IMR-90 (cell line): ENCODE results near the gene MAZ. TPM values are rescaled to one million over a fixed set of nuclear protein-coding genes. Genes with fewer than 3 reads are reported as not detected.

Experiments
- ATAC-seq: fragments of 200-7000 bp; cut with Tn5 transposase; 2 replicates; pipeline ENCODE4 v1.9.1; 2020; ENCODE audit warnings: low read depth, mild to moderate bottlenecking, moderate library complexity
- BruUV-seq: library from RNA; stranded (reverse); fragments of 400-500 nt; replicated peaks from 2 replicates; lab custom pipeline; 2021; lab: Mats Ljungman, UMichigan
- CTCF ChIA-PET: fragments of 300-600 bp; formaldehyde crosslinking; extraction: SDS; loops from one replicate; lab custom pipeline; 2021; ENCODE audit warnings: antibody characterized with exemption; lab: Yijun Ruan, JAX
- POLR2A ChIA-PET: fragments of 300-600 bp; sonication (Branson Sonifier 250); formaldehyde crosslinking; loops from one replicate; lab custom pipeline; 2022; ENCODE audit warnings: antibody characterized with exemption; ENCODE audit not compliant: unreplicated experiment; lab: Charles Lee
- DNase-seq: peaks from one replicate; pipeline ENCODE4 v3.0.0; 2013
- H2AFZ ChIP-seq: replicated peaks from 2 replicates; pipeline ENCODE3; 2013; ENCODE audit warnings: low read length, mild to moderate bottlenecking; ENCODE audit not compliant: poor library complexity
- H2AK5ac ChIP-seq: 2 replicates; pipeline ENCODE4 v1.6.1; 2013; ENCODE audit warnings: low read depth, low read length, inconsistent platforms
- H2AK9ac ChIP-seq: replicated peaks from 2 replicates; pipeline ENCODE3; 2013; ENCODE audit warnings: mild to moderate bottlenecking, low read depth, low read length, moderate library complexity; ENCODE audit not compliant: poor library complexity
- H2BK120ac ChIP-seq: 2 replicates; pipeline ENCODE4 v1.6.1; 2013; ENCODE audit warnings: low read depth, low read length, inconsistent platforms
- H2BK15ac ChIP-seq: 3 replicates; pipeline ENCODE4 v1.6.1; 2013; ENCODE audit warnings: low read depth, low read length, inconsistent platforms
- H2BK20ac ChIP-seq: 2 replicates; pipeline ENCODE4 v1.6.1; 2013; ENCODE audit warnings: low read depth, mild to moderate bottlenecking, inconsistent platforms, low read length, moderate library complexity
- H2BK5ac ChIP-seq: 2 replicates; pipeline ENCODE4 v1.6.1; 2013; ENCODE audit warnings: mild to moderate bottlenecking, low read depth, low read length, inconsistent platforms; ENCODE audit not compliant: poor library complexity, severe bottlenecking
- H3K14ac ChIP-seq: replicated peaks from 2 replicates; pipeline ENCODE4 v1.6.1; 2013; ENCODE audit warnings: low read depth, low read length, inconsistent platforms
- H3K18ac ChIP-seq: 2 replicates; pipeline ENCODE4 v1.6.1; 2013; ENCODE audit warnings: low read depth, low read length, control low read depth
- H3K23ac ChIP-seq: 2 replicates; pipeline ENCODE4 v1.6.1; 2013; ENCODE audit warnings: low read depth, low read length, inconsistent platforms
- H3K27ac ChIP-seq: 2 replicates; pipeline ENCODE4 v1.5.1; 2013; ENCODE audit warnings: mild to moderate bottlenecking, control low read depth, low read length; ENCODE audit not compliant: insufficient read depth
- H3K27me3 ChIP-seq: 2 replicates; pipeline ENCODE4 v1.6.1; 2013; ENCODE audit warnings: low read length; ENCODE audit not compliant: control insufficient read depth, insufficient read depth
- H3K36me3 ChIP-seq: 2 replicates; pipeline ENCODE4 v1.6.1; 2013; ENCODE audit warnings: low read length, mixed read lengths; ENCODE audit not compliant: control insufficient read depth, insufficient read depth
- H3K4ac ChIP-seq: 2 replicates; pipeline ENCODE4 v1.6.1; 2013; ENCODE audit warnings: low read depth, low read length, inconsistent platforms
- H3K4me1 ChIP-seq: 2 replicates; pipeline ENCODE4 v1.6.1; 2013; ENCODE audit warnings: low read length, mixed read lengths; ENCODE audit not compliant: control insufficient read depth, insufficient read depth
- H3K4me2 ChIP-seq: 2 replicates; pipeline ENCODE4 v1.6.1; 2013; ENCODE audit warnings: low read depth, mild to moderate bottlenecking, control low read depth, low read length, moderate library complexity
- H3K4me3 ChIP-seq: 2 replicates; pipeline ENCODE4 v1.5.1; 2013; ENCODE audit warnings: low read depth, mild to moderate bottlenecking, control low read depth, low read length, moderate library complexity; ENCODE audit not compliant: insufficient read depth
- H3K56ac ChIP-seq: 2 replicates; pipeline ENCODE4 v1.6.1; 2013; ENCODE audit warnings: low read length, inconsistent platforms; ENCODE audit not compliant: insufficient read depth; ENCODE audit errors: extremely low read depth
- H3K79me1 ChIP-seq, 2 experiments: 2 replicates each; pipeline ENCODE4 v1.6.1; 2013; ENCODE audit warnings: low read length in 2 of 2, inconsistent platforms in 1 of 2, low read depth in 1 of 2
- H3K9ac ChIP-seq: 2 replicates; pipeline ENCODE4 v1.6.1; 2013; ENCODE audit warnings: low read depth, low read length, control low read depth
- H3K9me1 ChIP-seq: 2 replicates; pipeline ENCODE4 v1.6.1; 2013; ENCODE audit warnings: low read length, inconsistent platforms; ENCODE audit not compliant: insufficient read depth
- H3K9me3 ChIP-seq: 2 replicates; pipeline ENCODE4 v1.6.1; 2013; ENCODE audit warnings: low read length; ENCODE audit not compliant: control insufficient read depth, insufficient read depth
- H4K20me1 ChIP-seq: 2 replicates; pipeline ENCODE4 v1.6.1; 2013; ENCODE audit warnings: low read length, inconsistent platforms; ENCODE audit not compliant: insufficient read depth
- H4K5ac ChIP-seq: 2 replicates; pipeline ENCODE4 v1.6.1; 2013; ENCODE audit warnings: mild to moderate bottlenecking, low read depth, low read length, control low read depth
- H4K8ac ChIP-seq, 2 experiments: 2 replicates each; pipeline ENCODE4 v1.6.1; 2013; ENCODE audit warnings: low read depth in 2 of 2, low read length in 2 of 2, control low read depth in 1 of 2, inconsistent platforms in 1 of 2
- H4K91ac ChIP-seq: 2 replicates; pipeline ENCODE4 v1.6.1; 2013; ENCODE audit warnings: low read depth, low read length, inconsistent platforms; ENCODE audit not compliant: insufficient read depth
- BHLHE40 ChIP-seq: fragments of 150-350 bp; IDR thresholded peaks from 2 replicates; pipeline ENCODE4 v1.6.1; 2016; ENCODE audit warnings: mild to moderate bottlenecking, low read depth, low read length
- CEBPB ChIP-seq: IDR thresholded peaks from 2 replicates; pipeline ENCODE4 v1.6.1; 2012; ENCODE audit warnings: low read depth, low read length, improper control_type of control experiment
- CHD1 ChIP-seq: IDR thresholded peaks from 2 replicates; pipeline ENCODE4 v1.6.1; 2012; ENCODE audit warnings: low read depth, low read length, improper control_type of control experiment
- MAFK ChIP-seq: IDR thresholded peaks from 2 replicates; pipeline ENCODE4 v1.6.1; 2012; ENCODE audit warnings: low read depth, low read length, improper control_type of control experiment
- MAZ ChIP-seq: IDR thresholded peaks from 2 replicates; pipeline ENCODE4 v1.6.1; 2012; ENCODE audit warnings: low read depth, mild to moderate bottlenecking, low read length, improper control_type of control experiment, moderate library complexity, borderline replicate concordance
- MXI1 ChIP-seq: IDR thresholded peaks from 2 replicates; pipeline ENCODE4 v1.6.1; 2012; ENCODE audit warnings: low read depth, mild to moderate bottlenecking, low read length, moderate library complexity, borderline replicate concordance
- NFE2L2 ChIP-seq: fragments of 150-350 bp; IDR thresholded peaks from 2 replicates; pipeline ENCODE4 v1.6.1; 2016; ENCODE audit warnings: low read depth, mild to moderate bottlenecking, low read length
- POLR2A ChIP-seq: IDR thresholded peaks from 2 replicates; pipeline ENCODE4 v1.6.1; 2012; ENCODE audit warnings: mild to moderate bottlenecking, low read depth, low read length
- RCOR1 ChIP-seq: IDR thresholded peaks from 2 replicates; pipeline ENCODE4 v1.6.1; 2012; ENCODE audit warnings: mild to moderate bottlenecking, low read length, improper control_type of control experiment; ENCODE audit not compliant: insufficient replicate concordance
- RFX5 ChIP-seq: IDR thresholded peaks from 2 replicates; pipeline ENCODE4 v1.8.0; 2012; ENCODE audit warnings: low read depth, mild to moderate bottlenecking, low read length, moderate library complexity
- SMC3 ChIP-seq: fragments of 150-350 bp; IDR thresholded peaks from 2 replicates; pipeline ENCODE4 v1.6.1; 2016; ENCODE audit warnings: low read depth, mild to moderate bottlenecking, antibody characterized with exemption, low read length, moderate library complexity
- WGBS, 2 experiments: methylation state at CpG; one replicate each; pipeline versions ENCODE4 v1.1.5 to v1.1.7; 2013; ENCODE audit warnings: missing lambda C conversion rate in 2 of 2; ENCODE audit not compliant: insufficient read length in 1 of 2; ENCODE audit errors: extremely low coverage in 2 of 2; 5-methylcytosine and 5-hydroxymethylcytosine counted together
- dilution Hi-C: fragments of 300-500 bp; cut with HindIII; formaldehyde crosslinking; loops from one replicate; pipeline ENCODE4 v1.14.3; 2018; ENCODE audit warnings: low sequenced_read_pairs; ENCODE audit not compliant: unreplicated experiment
- in situ Hi-C: fragments of 300-500 bp; cut with MboI; formaldehyde crosslinking; loops from 3 replicates; pipeline ENCODE4 v1.14.3; 2019; ENCODE audit warnings: low sequenced_read_pairs, inconsistent platforms, mixed read lengths
- intact Hi-C: fragments of 100-400 bp; cut with micrococcal nuclease; formaldehyde crosslinking; loops from 2 replicates; pipeline ENCODE4 v1.10.0; 2022
- polyA plus RNA-seq, 3 experiments: library from polyadenylated mRNA; depleted of rRNA; stranded (reverse); fragments of >200 nt; gene quantifications; 2 replicates each; pipeline ENCODE4 v1.2.3, GENCODE V29; 2012; ENCODE audit warnings: low replicate concordance in 1 of 3
- total RNA-seq: library from RNA; depleted of rRNA; stranded (reverse); fragments of >200 nt; gene quantifications from 2 replicates; pipeline ENCODE4 v1.2.3, GENCODE V29; 2012
- TF ChIP-seq, protein P1 (sequence below): fragments of 150-350 bp; IDR thresholded peaks from 2 replicates; pipeline ENCODE4 v1.6.1; 2017; ENCODE audit warnings: mild to moderate bottlenecking, antibody characterized with exemption, low read length, low read depth
- TF ChIP-seq, protein P2 (sequence below): conservative IDR thresholded peaks from 2 replicates; pipeline ENCODE4 v1.5.1; 2012; ENCODE audit warnings: mild to moderate bottlenecking, low read depth, low read length, improper control_type of control experiment
- TF ChIP-seq, protein P3 (sequence below): fragments of 150-350 bp; IDR thresholded peaks from 2 replicates; pipeline ENCODE4 v1.6.1; 2016; ENCODE audit warnings: low read depth, mild to moderate bottlenecking, low read length, moderate library complexity, borderline replicate concordance

Gene MAZ
- total and polyA plus RNA-seq, 2 of the 4 experiments (the other 2 are of a cell fraction), result 113 to 138 TPM

DNA sequence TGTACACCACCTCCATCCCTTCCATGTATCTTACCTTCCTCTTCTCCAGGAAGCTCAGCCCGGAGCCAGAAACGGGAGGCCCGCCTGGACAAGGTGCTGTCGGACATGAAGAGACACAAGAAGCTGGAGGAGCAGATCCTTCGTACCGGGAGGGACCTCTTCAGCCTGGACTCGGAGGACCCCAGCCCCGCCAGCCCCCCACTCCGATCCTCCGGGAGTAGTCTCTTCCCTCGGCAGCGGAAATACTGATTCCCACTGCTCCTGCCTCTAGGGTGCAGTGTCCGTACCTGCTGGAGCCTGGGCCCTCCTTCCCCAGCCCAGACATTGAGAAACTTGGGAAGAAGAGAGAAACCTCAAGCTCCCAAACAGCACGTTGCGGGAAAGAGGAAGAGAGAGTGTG is 13.2 kb downstream of the MAZ start:
- Histone ChIP-seq H2BK20ac (no peak overlapping the region), H3K4me1 (peaks cover 25% of the 10 kb centered on the region), H3K9me3 (no peaks in the 10 kb centered on the region), H3K27me3 (no peaks in the 10 kb centered on the region), H3K4ac (no peak overlapping the region), H2BK120ac (no peak overlapping the region), H3K14ac (0 out of 2 replicates have a peak overlapping the region, but pooled peaks have one; percentile 3), H3K79me1 (peaks cover 18 to 61% of the 10 kb centered on the region in 2 experiments; a peak in 3 of 4 replicates), H4K91ac (no peak overlapping the region), H3K56ac (no peak overlapping the region), H2BK15ac (no peak overlapping the region), H2BK5ac (no peak overlapping the region), H3K4me2 (no peak overlapping the region), H4K5ac (no peak overlapping the region), H3K4me3 (no peak overlapping the region), H3K36me3 (peaks cover 6% of the 10 kb centered on the region), H4K20me1 (peaks cover 4% of the 10 kb centered on the region; the same call in 1 of the 2 replicates), H2AFZ (no peak overlapping the region), H3K18ac (no peak overlapping the region), H3K9ac (no peak overlapping the region), H2AK9ac (peak overlapping the region; percentile 17), H3K27ac (no peak overlapping the region), H4K8ac (no peak overlapping the region), H3K9me1 (peaks cover 12% of the 10 kb centered on the region), H3K23ac (no peak overlapping the region), H2AK5ac (no peak overlapping the region; the same call in 1 of the 2 replicates)
- dilution Hi-C loops, result no loop called here
- TF ChIP-seq, protein P1, sequence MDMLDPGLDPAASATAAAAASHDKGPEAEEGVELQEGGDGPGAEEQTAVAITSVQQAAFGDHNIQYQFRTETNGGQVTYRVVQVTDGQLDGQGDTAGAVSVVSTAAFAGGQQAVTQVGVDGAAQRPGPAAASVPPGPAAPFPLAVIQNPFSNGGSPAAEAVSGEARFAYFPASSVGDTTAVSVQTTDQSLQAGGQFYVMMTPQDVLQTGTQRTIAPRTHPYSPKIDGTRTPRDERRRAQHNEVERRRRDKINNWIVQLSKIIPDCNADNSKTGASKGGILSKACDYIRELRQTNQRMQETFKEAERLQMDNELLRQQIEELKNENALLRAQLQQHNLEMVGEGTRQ, result no peak
- no peak for TF ChIP-seq SMC3
- no peak for TF ChIP-seq RCOR1
- TF ChIP-seq RFX5, result no peak
- TF ChIP-seq BHLHE40, result no peak
- TF ChIP-seq, protein P2, sequence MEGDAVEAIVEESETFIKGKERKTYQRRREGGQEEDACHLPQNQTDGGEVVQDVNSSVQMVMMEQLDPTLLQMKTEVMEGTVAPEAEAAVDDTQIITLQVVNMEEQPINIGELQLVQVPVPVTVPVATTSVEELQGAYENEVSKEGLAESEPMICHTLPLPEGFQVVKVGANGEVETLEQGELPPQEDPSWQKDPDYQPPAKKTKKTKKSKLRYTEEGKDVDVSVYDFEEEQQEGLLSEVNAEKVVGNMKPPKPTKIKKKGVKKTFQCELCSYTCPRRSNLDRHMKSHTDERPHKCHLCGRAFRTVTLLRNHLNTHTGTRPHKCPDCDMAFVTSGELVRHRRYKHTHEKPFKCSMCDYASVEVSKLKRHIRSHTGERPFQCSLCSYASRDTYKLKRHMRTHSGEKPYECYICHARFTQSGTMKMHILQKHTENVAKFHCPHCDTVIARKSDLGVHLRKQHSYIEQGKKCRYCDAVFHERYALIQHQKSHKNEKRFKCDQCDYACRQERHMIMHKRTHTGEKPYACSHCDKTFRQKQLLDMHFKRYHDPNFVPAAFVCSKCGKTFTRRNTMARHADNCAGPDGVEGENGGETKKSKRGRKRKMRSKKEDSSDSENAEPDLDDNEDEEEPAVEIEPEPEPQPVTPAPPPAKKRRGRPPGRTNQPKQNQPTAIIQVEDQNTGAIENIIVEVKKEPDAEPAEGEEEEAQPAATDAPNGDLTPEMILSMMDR, result no peak
- TF ChIP-seq MAZ, result no peak
- no peak for TF ChIP-seq POLR2A
- TF ChIP-seq NFE2L2, result no peak
- no peak for TF ChIP-seq CEBPB
- no peak for TF ChIP-seq MXI1
- TF ChIP-seq, protein P3, sequence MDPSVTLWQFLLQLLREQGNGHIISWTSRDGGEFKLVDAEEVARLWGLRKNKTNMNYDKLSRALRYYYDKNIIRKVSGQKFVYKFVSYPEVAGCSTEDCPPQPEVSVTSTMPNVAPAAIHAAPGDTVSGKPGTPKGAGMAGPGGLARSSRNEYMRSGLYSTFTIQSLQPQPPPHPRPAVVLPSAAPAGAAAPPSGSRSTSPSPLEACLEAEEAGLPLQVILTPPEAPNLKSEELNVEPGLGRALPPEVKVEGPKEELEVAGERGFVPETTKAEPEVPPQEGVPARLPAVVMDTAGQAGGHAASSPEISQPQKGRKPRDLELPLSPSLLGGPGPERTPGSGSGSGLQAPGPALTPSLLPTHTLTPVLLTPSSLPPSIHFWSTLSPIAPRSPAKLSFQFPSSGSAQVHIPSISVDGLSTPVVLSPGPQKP, result no peak
- TF ChIP-seq CHD1, result no peak
- no peak for TF ChIP-seq MAFK
- ChIA-PET POLR2A (interaction anchor here (0.8 kb wide), 1 partner anchor 29 kb away, joined by 5 read pairs; no protein-coding TSS in a partner anchor), CTCF (interaction anchor here (0.6 to 1.8 kb wide), 2 partner anchors 29 to 956 kb away, joined by 3 to 6 read pairs; partner anchors contain the start of gene SH2B1)
- WGBS, 2 experiments, result 76% methylated on average over 5 of the region's 15 CpGs; no CpG with 5 or more reads in 1 of the 2 experiments
- no peak for DNase-seq
- no peak for ATAC-seq
- in situ Hi-C loops, result no loop called here
- intact Hi-C loops, result loop anchor here (5.0 kb wide), 1 partner anchor 203 kb away; the partner anchor contains the start of gene C16orf92
- BruUV-seq, result no TSS peak
